ENCODE data around the gene PRKACA. TPM values are rescaled to one million over a fixed set of nuclear protein-coding genes. Genes with fewer than 3 reads are reported as not detected.
"Not testable (repeated sequence)": the region's sequence is repeated elsewhere in the genome, so short reads cannot be mapped to it uniquely, and the experiment has no call there.

PRKACA gene
- total RNA-seq, 2 donors from 2014 or later: 144 to 185 TPM

- H3K36me3 ChIP-seq: no peaks in the 10 kb centered on the region
- no peaks in the 10 kb centered on the region for H3K27me3 ChIP-seq
- H3K4me3 ChIP-seq: no peak overlapping the region
- no peaks in the 10 kb centered on the region for H3K9me3 ChIP-seq
- peaks cover 0 to 15% of the 10 kb centered on the region in 2 donors for H3K4me1 ChIP-seq
- DNase-seq (ENCODE audit: low spot score): no peak
- TF ChIP-seq CTCF (IDR thresholded peaks at IDR 0.05): no peak
- no peak overlapping the region for H3K27ac ChIP-seq
Measured at GRCh38 chr19:14054099-14054498, 63.5 kb downstream of the PRKACA start.

- no peak for DNase-seq (ENCODE audit: low spot score)
- no peaks in the 10 kb centered on the region for H3K36me3 ChIP-seq
- no peak overlapping the region for H3K27ac ChIP-seq
- no peak overlapping the region for H3K4me3 ChIP-seq
- H3K9me3 ChIP-seq: no peaks in the 10 kb centered on the region
- no peaks in the 10 kb centered on the region for H3K27me3 ChIP-seq
- H3K4me1 ChIP-seq: peaks cover 0 to 15% of the 10 kb centered on the region in 2 donors
- no peak for TF ChIP-seq CTCF (IDR thresholded peaks at IDR 0.05)
Measured at GRCh38 chr19:14053500-14053899, 64.1 kb downstream of the PRKACA start.

GRCh38 chr19:14053032-14053431, 64.5 kb downstream of the PRKACA start:
- no peak overlapping the region for H3K4me3 ChIP-seq
- H3K36me3 ChIP-seq: no peaks in the 10 kb centered on the region
- no peaks in the 10 kb centered on the region for H3K27me3 ChIP-seq
- H3K9me3 ChIP-seq: no peaks in the 10 kb centered on the region
- TF ChIP-seq CTCF (IDR thresholded peaks at IDR 0.05): no peak
- H3K4me1 ChIP-seq: peaks cover 0 to 10% of the 10 kb centered on the region in 2 donors
- DNase-seq (ENCODE audit: low spot score): no peak
- H3K27ac ChIP-seq: no peak overlapping the region

- DNase-seq (ENCODE audit: low spot score): no peak
- Histone ChIP-seq H3K27ac (no peak overlapping the region), H3K27me3 (no peaks in the 10 kb centered on the region), H3K4me1 (peaks cover 0 to 5% of the 10 kb centered on the region in 2 donors), H3K36me3 (no peaks in the 10 kb centered on the region), H3K9me3 (no peaks in the 10 kb centered on the region), H3K4me3 (no peak overlapping the region)
- TF ChIP-seq CTCF (IDR thresholded peaks at IDR 0.05): no peak
Measured at GRCh38 chr19:14052470-14052869, 65.1 kb downstream of the PRKACA start.

- no peak overlapping the region for H3K27ac ChIP-seq
- peaks cover 0 to under 1% of the 10 kb centered on the region in 2 donors for H3K4me1 ChIP-seq
- H3K4me3 ChIP-seq: no peak overlapping the region
- H3K27me3 ChIP-seq: no peaks in the 10 kb centered on the region
- no peak for DNase-seq (ENCODE audit: low spot score)
- no peaks in the 10 kb centered on the region for H3K36me3 ChIP-seq
- no peak for TF ChIP-seq CTCF (IDR thresholded peaks at IDR 0.05)
- no peaks in the 10 kb centered on the region for H3K9me3 ChIP-seq
Measured at GRCh38 chr19:14051980-14052379, 65.6 kb downstream of the PRKACA start.

GRCh38 chr19:14050961-14051360, 66.6 kb downstream of the PRKACA start:
- H3K27ac ChIP-seq; H3K4me1 ChIP-seq; H3K36me3 ChIP-seq; H3K27me3 ChIP-seq; DNase-seq (ENCODE audit: low spot score); H3K4me3 ChIP-seq; H3K9me3 ChIP-seq: not testable (repeated sequence)
